Parathyroid adenoma (tissue), 2 donors: Measurements from ENCODE around the gene PRKD3.

ENCODE experiments used
- H2AFZ ChIP-seq: fragments of 300-600 bp; sonication (generic); one replicate; pipeline ENCODE4 v1.7.0; 2017; ENCODE audit warnings: antibody characterized with exemption, mild to moderate bottlenecking
- H3K27ac ChIP-seq: fragments of 300-600 bp; sonication (generic); one replicate; pipeline ENCODE4 v1.7.0; 2017
- H3K27me3 ChIP-seq: fragments of 300-600 bp; sonication (generic); one replicate; pipeline ENCODE4 v1.7.0; 2017; ENCODE audit warnings: low read length; ENCODE audit not compliant: control insufficient read depth, insufficient read depth
- H3K36me3 ChIP-seq: fragments of 300-600 bp; sonication (generic); one replicate; pipeline ENCODE4 v1.7.0; 2017; ENCODE audit warnings: low read length; ENCODE audit not compliant: control insufficient read depth, insufficient read depth
- H3K4me1 ChIP-seq: fragments of 300-600 bp; sonication (generic); one replicate; pipeline ENCODE4 v1.7.0; 2017; ENCODE audit warnings: control low read depth
- H3K4me2 ChIP-seq: fragments of 300-600 bp; sonication (generic); one replicate; pipeline ENCODE4 v1.7.0; 2017; ENCODE audit warnings: low read length
- H3K4me3 ChIP-seq: fragments of 300-600 bp; sonication (generic); one replicate; pipeline ENCODE4 v1.7.0; 2017; ENCODE audit warnings: low read depth, low read length
- H3K79me2 ChIP-seq: fragments of 300-600 bp; sonication (generic); one replicate; pipeline ENCODE4 v1.7.0; 2017; ENCODE audit warnings: control low read depth
- H3K9ac ChIP-seq: fragments of 300-600 bp; sonication (generic); one replicate; pipeline ENCODE4 v1.7.0; 2017; ENCODE audit warnings: mild to moderate bottlenecking
- H3K9me3 ChIP-seq: fragments of 300-600 bp; sonication (generic); one replicate; pipeline ENCODE4 v1.7.0; 2017; ENCODE audit warnings: low read length; ENCODE audit not compliant: control insufficient read depth
- CTCF ChIP-seq: fragments of 300-600 bp; sonication (generic); IDR thresholded peaks from one replicate; pipeline ENCODE4 v1.7.0; 2017; ENCODE audit warnings: antibody characterized with exemption, mild to moderate bottlenecking
- donor health status: primary hyperparathyroidism.

Gene PRKD3

GRCh38 chr2:37358466-37358865, 33.8 kb upstream of the PRKD3 start:
- Histone ChIP-seq H3K27me3 (no peaks in the 10 kb centered on the region), H3K4me2 (no peak overlapping the region), H3K4me1 (no peaks in the 10 kb centered on the region), H3K36me3 (no peaks in the 10 kb centered on the region), H3K27ac (no peak overlapping the region), H3K79me2 (no peaks in the 10 kb centered on the region), H3K9me3 (no peaks in the 10 kb centered on the region), H2AFZ (no peak overlapping the region), H3K9ac (no peak overlapping the region), H3K4me3 (no peak overlapping the region)
- TF ChIP-seq CTCF = no peak

DNA sequence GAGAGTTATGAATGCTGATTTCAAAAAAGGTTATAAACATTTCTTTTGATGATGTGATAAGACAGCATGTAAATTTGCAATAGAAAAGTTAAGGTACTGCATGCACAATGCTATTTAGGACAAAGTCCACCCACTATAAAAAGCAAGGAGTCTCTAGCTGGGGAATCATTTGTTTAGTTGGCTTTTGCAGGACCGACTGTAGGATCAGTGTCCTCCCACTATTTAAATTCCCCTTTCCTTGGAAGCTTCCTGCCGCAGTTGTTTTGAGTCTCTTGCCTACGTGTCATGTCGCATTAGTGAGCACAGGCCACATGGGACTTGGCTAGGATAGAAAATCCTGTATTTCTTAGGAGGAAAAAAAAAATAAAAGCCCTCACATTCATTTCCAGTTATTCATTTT, 32.9 kb upstream of the PRKD3 start:
- no peak overlapping the region for H3K4me3 ChIP-seq
- no peak overlapping the region for H3K4me2 ChIP-seq
- H3K79me2 ChIP-seq = no peaks in the 10 kb centered on the region
- no peaks in the 10 kb centered on the region for H3K36me3 ChIP-seq
- no peaks in the 10 kb centered on the region for H3K4me1 ChIP-seq
- no peak overlapping the region for H3K27ac ChIP-seq
- H3K9me3 ChIP-seq = no peaks in the 10 kb centered on the region
- no peaks in the 10 kb centered on the region for H3K27me3 ChIP-seq
- no peak for TF ChIP-seq CTCF
- no peak overlapping the region for H2AFZ ChIP-seq
- no peak overlapping the region for H3K9ac ChIP-seq

DNA sequence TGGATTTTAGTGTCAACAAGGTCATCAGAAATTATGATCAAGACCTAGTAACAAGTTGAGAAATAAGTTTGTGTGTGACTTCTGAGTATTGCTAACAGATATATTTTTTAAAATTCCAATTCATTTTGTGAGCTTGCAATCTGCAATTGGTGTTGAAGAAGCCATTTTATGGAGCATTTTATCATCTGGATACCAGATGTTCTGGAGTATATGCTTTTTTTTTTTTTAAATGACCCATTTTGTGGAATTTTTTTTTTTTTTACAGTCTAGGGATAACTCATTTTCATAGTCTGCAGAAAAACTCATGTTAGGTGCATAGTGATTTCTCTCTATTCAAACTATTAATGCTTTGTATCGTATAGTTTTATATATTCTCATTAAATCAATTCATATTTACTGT, 32.4 kb upstream of the PRKD3 start:
- no peak for TF ChIP-seq CTCF
- Histone ChIP-seq H3K27me3 (no peaks in the 10 kb centered on the region), H3K79me2 (no peaks in the 10 kb centered on the region), H3K27ac (no peak overlapping the region), H3K9me3 (no peaks in the 10 kb centered on the region), H3K9ac (no peak overlapping the region), H3K36me3 (no peaks in the 10 kb centered on the region), H2AFZ (no peak overlapping the region), H3K4me3 (no peak overlapping the region), H3K4me2 (no peak overlapping the region), H3K4me1 (no peaks in the 10 kb centered on the region)

DNA sequence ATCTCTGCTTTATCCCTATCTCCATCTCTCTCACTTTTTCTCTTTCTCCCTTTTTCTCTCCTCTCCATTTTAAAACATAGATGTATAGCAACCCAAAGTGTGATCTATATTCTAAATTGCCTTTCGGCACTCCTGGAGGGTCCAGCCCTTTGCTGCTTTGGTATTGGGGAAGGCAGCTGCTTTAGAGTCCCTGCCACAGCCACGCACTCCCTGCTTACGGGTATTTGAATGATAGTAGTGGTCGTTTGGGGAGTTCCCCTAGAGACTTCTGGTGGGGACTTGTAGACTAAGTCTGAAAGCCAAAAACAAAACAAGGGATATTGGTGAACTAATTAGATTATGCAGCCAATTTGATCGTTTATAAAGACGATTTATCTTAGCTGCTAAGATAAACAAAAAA, 31.7 kb upstream of the PRKD3 start:
- H3K36me3 ChIP-seq = no peaks in the 10 kb centered on the region
- H3K9ac ChIP-seq = no peak overlapping the region
- no peak overlapping the region for H2AFZ ChIP-seq
- no peaks in the 10 kb centered on the region for H3K9me3 ChIP-seq
- H3K4me3 ChIP-seq = no peak overlapping the region
- H3K4me1 ChIP-seq = no peaks in the 10 kb centered on the region
- H3K27ac ChIP-seq = no peak overlapping the region
- H3K27me3 ChIP-seq = no peaks in the 10 kb centered on the region
- no peak for TF ChIP-seq CTCF
- H3K79me2 ChIP-seq = no peaks in the 10 kb centered on the region
- H3K4me2 ChIP-seq = no peak overlapping the region

DNA sequence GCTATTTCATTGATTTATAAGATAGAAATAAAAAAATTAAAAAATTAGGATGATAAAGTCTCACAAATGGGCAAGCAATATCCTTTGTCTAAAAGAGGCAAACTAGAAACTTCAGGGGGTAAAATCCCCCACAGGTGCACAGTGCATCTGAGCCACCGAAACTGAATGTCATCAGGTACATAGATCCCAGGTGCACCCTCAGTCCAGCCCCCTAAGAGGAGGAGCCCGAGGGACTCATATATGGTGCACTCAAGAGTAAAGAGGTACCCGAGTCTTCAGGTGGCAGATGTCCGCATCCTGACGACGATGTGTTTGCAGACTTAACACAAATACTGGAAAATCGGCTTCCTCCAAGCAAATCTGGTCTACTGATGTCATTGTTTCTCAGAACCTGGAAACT, 31.1 kb upstream of the PRKD3 start:
- Histone ChIP-seq H3K9me3 (no peaks in the 10 kb centered on the region), H3K27me3 (no peaks in the 10 kb centered on the region), H3K4me1 (no peaks in the 10 kb centered on the region), H3K79me2 (no peaks in the 10 kb centered on the region), H3K9ac (no peak overlapping the region), H3K4me2 (no peak overlapping the region), H3K27ac (no peak overlapping the region), H2AFZ (no peak overlapping the region), H3K36me3 (no peaks in the 10 kb centered on the region), H3K4me3 (no peak overlapping the region)
- TF ChIP-seq CTCF = no peak
